Measurements from ENCODE around the gene STRIP1.

- TF ChIP-seq POLR2A (IDR thresholded peaks at IDR 0.05) (no peak), CTCF (IDR thresholded peaks at IDR 0.05 in 8 of 11, conservative IDR thresholded peaks at IDR 0.05 in 3 of 11) (no peak), POLR2AphosphoS5 (IDR thresholded peaks at IDR 0.05) (no peak)
Observed at GRCh38 chr1:110004583-110004982, 29.8 kb upstream of the STRIP1 start.
